Thymus (tissue), 11 donors: ENCODE data around the gene JDP2. TPM values are rescaled to one million over a fixed set of nuclear protein-coding genes. Genes with fewer than 3 reads are reported as not detected.

ENCODE experiments used
- DNase-seq, 9 donors: peaks; one replicate each; pipeline ENCODE4 v3.0.0-alpha.2; 2013; ENCODE audit warnings: low spot score in 9 of 9, low read depth in 6 of 9, missing footprints in 1 of 9
- H3K27ac ChIP-seq, 2 donors: one replicate each; pipeline ENCODE4 v1.5.1; 2013; ENCODE audit warnings: control low read depth in 1 of 2, low read depth in 1 of 2, low read length in 1 of 2, mild to moderate bottlenecking in 1 of 2, moderate library complexity in 1 of 2
- H3K27me3 ChIP-seq, 2 donors: one replicate each; pipeline ENCODE4 v1.5.1; 2013; ENCODE audit warnings: low read length in 1 of 2; ENCODE audit not compliant: control insufficient read depth in 2 of 2, insufficient read depth in 1 of 2
- H3K36me3 ChIP-seq, 2 donors: one replicate each; pipeline ENCODE4 v1.5.1; 2013; ENCODE audit warnings: low read length in 1 of 2, mild to moderate bottlenecking in 1 of 2, moderate library complexity in 1 of 2; ENCODE audit not compliant: control insufficient read depth in 2 of 2, insufficient read depth in 2 of 2
- H3K4me1 ChIP-seq, 2 donors: one replicate each; pipeline ENCODE4 v1.5.1; 2013; ENCODE audit warnings: low read length in 2 of 2; ENCODE audit not compliant: control insufficient read depth in 2 of 2, insufficient read depth in 2 of 2
- H3K4me3 ChIP-seq, 2 donors: one replicate each; pipeline ENCODE4 v1.5.1; 2013; ENCODE audit warnings: low read length in 2 of 2, control low read depth in 1 of 2, mild to moderate bottlenecking in 1 of 2
- H3K9me3 ChIP-seq, 2 donors: one replicate each; pipeline ENCODE4 v1.5.1; 2013; ENCODE audit warnings: low read length in 1 of 2, mild to moderate bottlenecking in 1 of 2; ENCODE audit not compliant: control insufficient read depth in 2 of 2, insufficient read depth in 1 of 2
- WGBS: extraction: QIAGEN DNeasy Blood & Tissue Kit; methylation state at CpG from one replicate; pipeline ENCODE4 v1.1.7; 2013; 5-methylcytosine and 5-hydroxymethylcytosine counted together
- polyA plus RNA-seq: library from polyadenylated mRNA; stranded (reverse); fragments of 200-250 nt; gene quantifications from one replicate; pipeline ENCODE4 v1.2.3, GENCODE V29; 2013
- total RNA-seq: library from RNA; stranded (reverse); fragments of 120-200 nt; gene quantifications from one replicate; pipeline ENCODE4 v1.2.4, GENCODE V29; 2013
- donor health status: healthy.

Gene JDP2
- total and polyA plus RNA-seq, 2 donors, result 4.3 to 13.4 TPM

DNA sequence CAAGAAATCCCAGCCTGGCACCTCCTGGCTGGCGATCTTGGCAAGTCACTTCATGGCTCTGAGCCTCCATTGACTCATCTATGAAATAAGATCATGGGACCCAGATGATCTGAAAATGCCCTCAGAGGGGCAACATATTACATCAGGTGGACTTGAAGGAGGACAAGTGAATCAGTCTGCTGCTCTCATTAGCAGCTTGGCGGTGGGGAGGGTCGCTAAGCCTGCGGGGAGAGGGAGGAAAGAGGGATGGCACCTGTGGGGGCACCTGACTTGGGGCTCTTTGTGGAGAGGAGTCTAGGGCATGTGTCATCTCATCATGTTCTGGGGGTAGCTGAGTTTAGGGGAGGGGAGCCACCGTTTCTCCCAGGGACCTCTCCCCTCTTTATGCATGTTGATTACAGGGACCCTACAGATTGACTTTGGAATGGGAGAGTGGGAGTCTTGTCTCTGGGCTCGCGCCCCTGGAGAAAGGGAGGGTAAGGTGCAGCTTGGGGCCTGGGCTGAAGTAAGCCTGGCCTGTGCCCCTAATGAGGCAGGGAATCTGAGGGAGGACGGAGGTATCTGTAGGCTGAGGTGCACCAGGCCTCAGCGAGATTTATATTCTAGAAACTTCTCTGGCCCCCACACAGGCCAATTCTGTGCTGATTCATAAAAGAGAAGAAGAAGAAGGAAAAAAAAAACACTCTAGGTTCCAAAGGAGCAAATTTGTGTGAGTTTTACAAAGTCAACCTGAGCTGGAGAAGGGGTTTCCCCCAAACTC, 65.2 kb downstream of the JDP2 start:
- WGBS, result 96% methylated on average over 9 of the region's 9 CpGs
- no peaks in the 10 kb centered on the region for H3K27me3 ChIP-seq
- DNase-seq, result no peak
- H3K36me3 ChIP-seq, result no peaks in the 10 kb centered on the region
- H3K4me1 ChIP-seq, result peaks cover 0 to 16% of the 10 kb centered on the region in 2 donors
- H3K27ac ChIP-seq, result no peak overlapping the region
- no peaks in the 10 kb centered on the region for H3K9me3 ChIP-seq
- no peak overlapping the region for H3K4me3 ChIP-seq

DNA sequence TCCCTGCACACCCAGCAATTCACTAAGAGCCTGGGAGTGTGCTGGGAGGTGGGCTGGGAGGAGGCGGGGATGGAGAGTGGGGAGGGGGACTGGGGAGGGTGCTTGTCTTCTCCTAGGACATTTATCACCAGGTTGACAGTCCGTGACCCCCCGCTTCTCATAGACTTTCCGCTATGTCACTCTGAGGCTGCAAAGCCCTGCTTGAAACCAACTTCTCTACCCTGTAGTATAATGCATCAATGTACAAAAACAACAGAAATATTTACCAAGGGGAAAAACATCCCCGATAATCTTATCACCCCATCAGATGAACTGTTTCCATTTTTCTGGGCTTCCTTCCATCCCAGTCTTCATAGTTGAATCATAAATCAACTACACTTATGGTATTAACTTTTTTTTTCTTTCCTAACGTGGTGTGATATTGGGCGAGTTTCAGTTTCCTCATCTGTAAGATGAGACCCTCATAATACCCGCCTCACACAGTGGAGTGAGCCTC, 65.8 kb downstream of the JDP2 start:
- H3K27ac ChIP-seq, result no peak overlapping the region
- H3K9me3 ChIP-seq, result no peaks in the 10 kb centered on the region
- H3K27me3 ChIP-seq, result no peaks in the 10 kb centered on the region
- no peak overlapping the region for H3K4me3 ChIP-seq
- H3K4me1 ChIP-seq, result peaks cover 0 to 15% of the 10 kb centered on the region in 2 donors
- no peak for DNase-seq
- no peaks in the 10 kb centered on the region for H3K36me3 ChIP-seq
- 82% methylated on average over 8 of the region's 8 CpGs for WGBS

DNA sequence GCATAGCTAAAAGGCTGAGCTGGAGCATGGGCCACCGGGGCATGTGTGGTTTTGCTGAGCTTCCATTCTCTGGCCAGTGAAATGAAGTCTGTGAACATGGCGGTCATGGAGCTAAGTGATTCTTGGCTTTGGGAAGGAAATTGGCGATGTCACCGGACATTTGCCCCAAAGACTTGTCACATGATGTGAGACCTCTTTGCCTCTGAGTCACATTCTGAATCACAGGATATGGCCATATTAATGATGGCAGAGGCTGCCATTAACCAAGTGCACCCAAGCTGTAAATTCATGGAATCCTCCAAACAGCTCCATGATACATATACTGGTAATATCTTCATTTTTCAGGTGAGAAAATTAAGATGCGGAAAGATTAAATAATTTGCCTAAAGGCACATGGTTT, 67.1 kb downstream of the JDP2 start:
- Histone ChIP-seq H3K36me3 (no peaks in the 10 kb centered on the region), H3K9me3 (no peaks in the 10 kb centered on the region), H3K27ac (no peak overlapping the region), H3K27me3 (no peaks in the 10 kb centered on the region), H3K4me1 (peaks cover 0 to 12% of the 10 kb centered on the region in 2 donors), H3K4me3 (no peak overlapping the region)
- 96% methylated on average over 5 of the region's 5 CpGs for WGBS
- DNase-seq, result no peak

DNA sequence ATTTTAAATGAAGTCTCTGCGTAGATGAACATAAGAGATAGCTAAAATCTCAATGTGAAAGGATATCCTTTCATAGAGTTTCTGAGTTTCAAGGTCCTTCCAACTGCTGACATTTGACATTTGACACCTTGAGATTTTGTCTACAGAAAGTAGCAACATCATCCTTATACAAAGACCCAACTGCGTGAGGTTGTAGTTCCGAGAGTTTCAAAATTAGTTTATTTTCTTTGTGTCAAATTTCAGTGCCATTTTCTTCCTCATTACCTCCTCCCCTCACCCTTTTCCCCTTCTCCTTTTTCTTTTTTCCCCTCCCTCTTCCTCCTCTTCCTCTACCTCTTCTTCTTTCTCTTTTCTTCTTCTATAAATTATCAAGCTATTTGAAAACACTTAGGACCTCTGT, 67.6 kb downstream of the JDP2 start:
- WGBS, result 94% methylated on average over 3 of the region's 3 CpGs
- no peak for DNase-seq

DNA sequence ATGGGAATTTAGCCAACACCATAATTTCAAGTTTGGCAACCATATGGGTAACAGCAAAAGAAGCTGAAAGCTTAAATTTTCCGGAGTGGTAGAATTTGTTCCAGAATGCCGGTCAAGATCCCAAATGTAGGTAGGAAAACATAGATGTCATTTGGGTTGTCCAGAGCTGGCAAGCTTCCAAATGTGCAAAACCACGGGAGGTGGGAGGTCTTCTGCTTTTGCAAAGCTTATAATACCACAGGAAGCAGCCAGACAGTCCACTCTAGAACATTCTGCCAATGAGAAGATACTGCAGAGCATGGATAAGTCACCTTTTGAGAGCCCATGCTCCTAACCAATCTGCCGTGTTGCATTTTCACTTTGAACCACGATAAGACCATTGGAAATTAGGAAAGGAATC, 68.1 kb downstream of the JDP2 start:
- Histone ChIP-seq H3K36me3 (no peaks in the 10 kb centered on the region), H3K9me3 (no peaks in the 10 kb centered on the region), H3K4me3 (no peak overlapping the region), H3K4me1 (peaks cover 0 to 12% of the 10 kb centered on the region in 2 donors), H3K27ac (no peak overlapping the region), H3K27me3 (no peaks in the 10 kb centered on the region)
- WGBS, result 76% methylated on average over 5 of the region's 5 CpGs
- no peak for DNase-seq

More for the DNA sequence above, 67.6 kb downstream of the JDP2 start:
- H3K27me3 ChIP-seq, result no peaks in the 10 kb centered on the region
- no peaks in the 10 kb centered on the region for H3K36me3 ChIP-seq
- no peak overlapping the region for H3K4me3 ChIP-seq
- peaks cover 0 to 12% of the 10 kb centered on the region in 2 donors for H3K4me1 ChIP-seq
- H3K9me3 ChIP-seq, result no peaks in the 10 kb centered on the region
- H3K27ac ChIP-seq, result no peak overlapping the region

DNA sequence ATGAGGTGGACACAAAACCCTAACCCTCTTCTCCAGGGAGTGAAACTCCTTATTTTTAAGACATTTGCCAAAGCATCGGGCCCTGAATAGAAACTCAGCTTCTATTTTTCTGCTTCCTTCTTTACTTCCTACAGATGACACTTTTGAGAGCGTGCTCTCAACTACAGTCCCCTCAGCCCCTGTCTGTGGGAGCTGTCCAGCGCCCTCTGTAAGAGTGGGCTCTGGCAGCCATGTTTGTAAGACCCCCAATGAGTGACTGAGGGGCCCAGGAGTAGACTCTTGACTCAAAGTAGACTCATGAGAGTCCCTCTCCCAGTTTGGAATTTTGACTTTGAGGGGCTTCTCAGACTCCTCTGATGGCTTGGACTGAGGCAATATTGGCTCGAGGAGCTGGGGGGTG, 68.9 kb downstream of the JDP2 start:
- H3K4me1 ChIP-seq, result peaks cover 0 to 12% of the 10 kb centered on the region in 2 donors
- WGBS, result 78% methylated on average over 4 of the region's 4 CpGs
- no peaks in the 10 kb centered on the region for H3K9me3 ChIP-seq
- H3K36me3 ChIP-seq, result no peaks in the 10 kb centered on the region
- DNase-seq, result no peak
- no peak overlapping the region for H3K27ac ChIP-seq
- H3K27me3 ChIP-seq, result no peaks in the 10 kb centered on the region
- no peak overlapping the region for H3K4me3 ChIP-seq

DNA sequence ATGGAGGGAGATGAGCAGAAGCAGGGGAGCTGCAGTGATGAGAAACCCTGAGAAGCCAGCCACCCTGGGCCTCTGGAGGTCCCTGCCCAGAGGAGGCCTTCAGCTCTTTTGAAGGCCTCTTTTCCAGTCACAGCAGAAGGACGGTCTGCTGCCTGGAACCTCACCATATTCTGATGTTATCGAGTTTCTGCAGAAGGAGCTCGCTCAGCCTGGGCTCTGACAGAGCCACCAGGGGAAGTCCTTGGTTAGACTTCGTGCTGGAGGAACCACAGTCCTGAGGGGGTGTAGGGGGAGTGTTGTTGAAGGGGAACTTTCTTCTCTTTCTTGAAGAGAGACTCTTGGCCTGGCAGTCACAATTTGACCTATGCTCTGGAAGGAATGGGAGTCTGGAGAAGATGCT, 69.4 kb downstream of the JDP2 start:
- peaks cover 0 to 12% of the 10 kb centered on the region in 2 donors for H3K4me1 ChIP-seq
- DNase-seq, result peak in 1 of 9 donors; percentile 33

DNA sequence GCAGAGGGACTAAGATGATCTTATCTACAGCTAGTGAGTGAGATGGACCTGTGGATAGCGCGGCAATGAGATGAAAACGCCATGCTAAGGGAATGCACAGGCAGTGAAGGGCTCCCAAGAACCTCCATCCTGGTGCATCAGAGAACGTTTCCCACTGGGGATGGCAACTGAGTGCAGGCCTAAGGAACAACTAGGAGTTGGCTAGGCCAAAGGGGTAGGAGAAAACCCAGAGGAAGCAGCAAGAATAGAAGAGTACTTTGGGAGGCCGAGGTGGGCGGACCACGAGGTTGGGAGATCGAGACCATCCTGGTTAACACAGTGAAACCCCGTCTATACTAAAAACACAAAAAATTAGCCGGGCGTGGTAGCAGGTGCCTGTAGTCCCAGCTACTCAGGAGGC, 69.9 kb downstream of the JDP2 start:
- Histone ChIP-seq H3K36me3 (no peaks in the 10 kb centered on the region), H3K27ac (no peak overlapping the region), H3K27me3 (no peaks in the 10 kb centered on the region), H3K4me1 (peaks cover 0 to 12% of the 10 kb centered on the region in 2 donors), H3K4me3 (no peak overlapping the region), H3K9me3 (no peaks in the 10 kb centered on the region)
- 94% methylated on average over 11 of the region's 11 CpGs for WGBS
- no peak for DNase-seq

More for the DNA sequence above, 69.4 kb downstream of the JDP2 start:
- no peaks in the 10 kb centered on the region for H3K36me3 ChIP-seq
- 16% methylated on average over 4 of the region's 4 CpGs for WGBS
- H3K27me3 ChIP-seq, result no peaks in the 10 kb centered on the region
- no peak overlapping the region for H3K4me3 ChIP-seq
- H3K27ac ChIP-seq, result no peak overlapping the region
- H3K9me3 ChIP-seq, result no peaks in the 10 kb centered on the region

DNA sequence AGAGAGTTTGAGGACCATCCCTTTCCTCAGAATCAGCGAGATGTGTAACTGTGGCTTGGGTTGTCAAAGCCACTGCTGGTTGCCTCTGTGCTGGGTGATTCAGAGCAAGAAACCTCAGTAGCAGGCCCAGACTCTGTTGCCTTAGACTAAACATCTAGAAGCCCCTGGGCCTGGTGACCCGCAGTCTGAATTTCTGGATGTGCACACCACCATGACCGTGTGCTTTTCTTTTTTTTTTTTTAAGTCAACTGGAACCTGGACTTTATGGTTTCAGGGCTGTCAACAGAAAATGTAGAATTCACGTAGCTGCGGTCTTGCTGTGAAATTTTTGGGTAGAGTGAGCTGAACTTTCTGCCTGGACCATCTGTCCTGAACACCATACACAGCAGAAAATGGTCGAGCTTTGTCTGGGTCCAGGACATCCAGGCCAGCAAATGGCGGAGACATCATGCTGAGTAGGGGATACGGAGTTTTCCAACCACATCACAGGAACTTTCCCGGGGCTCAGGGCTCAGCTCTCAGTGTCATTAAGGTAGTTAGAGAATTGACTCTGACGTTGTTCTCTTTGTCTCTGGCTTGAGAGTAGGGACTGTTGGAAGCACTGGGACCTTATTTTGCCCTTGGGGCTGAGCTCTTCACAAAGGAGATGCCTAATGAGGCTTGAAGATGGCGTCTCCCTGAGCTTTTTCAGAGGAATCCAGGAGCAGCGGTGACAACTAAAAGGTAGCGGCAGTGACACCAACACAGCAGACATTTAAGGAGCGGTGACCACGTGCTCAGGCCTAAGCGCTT, 71.5 kb downstream of the JDP2 start:
- WGBS, result 96% methylated on average over 16 of the region's 16 CpGs
- no peak overlapping the region for H3K27ac ChIP-seq
- no peaks in the 10 kb centered on the region for H3K36me3 ChIP-seq
- DNase-seq, result no peak
- H3K27me3 ChIP-seq, result no peaks in the 10 kb centered on the region
- no peak overlapping the region for H3K4me3 ChIP-seq
- peaks cover 0 to 12% of the 10 kb centered on the region in 2 donors for H3K4me1 ChIP-seq
- H3K9me3 ChIP-seq, result no peaks in the 10 kb centered on the region
